Activated CD4-positive, alpha-beta T cell treated with anti-CD3 and anti-CD28 coated beads for 4 hours (primary cell): Measurements from ENCODE around the gene GCDH.
"Not testable (repeated sequence)": the region's sequence is repeated elsewhere in the genome, so short reads cannot be mapped to it uniquely, and the experiment has no call there.

Experiments used
- DNase-seq, 2 donors: peaks; one replicate each; pipeline ENCODE4 v3.0.0-alpha.2; 2020

The GCDH gene

DNA sequence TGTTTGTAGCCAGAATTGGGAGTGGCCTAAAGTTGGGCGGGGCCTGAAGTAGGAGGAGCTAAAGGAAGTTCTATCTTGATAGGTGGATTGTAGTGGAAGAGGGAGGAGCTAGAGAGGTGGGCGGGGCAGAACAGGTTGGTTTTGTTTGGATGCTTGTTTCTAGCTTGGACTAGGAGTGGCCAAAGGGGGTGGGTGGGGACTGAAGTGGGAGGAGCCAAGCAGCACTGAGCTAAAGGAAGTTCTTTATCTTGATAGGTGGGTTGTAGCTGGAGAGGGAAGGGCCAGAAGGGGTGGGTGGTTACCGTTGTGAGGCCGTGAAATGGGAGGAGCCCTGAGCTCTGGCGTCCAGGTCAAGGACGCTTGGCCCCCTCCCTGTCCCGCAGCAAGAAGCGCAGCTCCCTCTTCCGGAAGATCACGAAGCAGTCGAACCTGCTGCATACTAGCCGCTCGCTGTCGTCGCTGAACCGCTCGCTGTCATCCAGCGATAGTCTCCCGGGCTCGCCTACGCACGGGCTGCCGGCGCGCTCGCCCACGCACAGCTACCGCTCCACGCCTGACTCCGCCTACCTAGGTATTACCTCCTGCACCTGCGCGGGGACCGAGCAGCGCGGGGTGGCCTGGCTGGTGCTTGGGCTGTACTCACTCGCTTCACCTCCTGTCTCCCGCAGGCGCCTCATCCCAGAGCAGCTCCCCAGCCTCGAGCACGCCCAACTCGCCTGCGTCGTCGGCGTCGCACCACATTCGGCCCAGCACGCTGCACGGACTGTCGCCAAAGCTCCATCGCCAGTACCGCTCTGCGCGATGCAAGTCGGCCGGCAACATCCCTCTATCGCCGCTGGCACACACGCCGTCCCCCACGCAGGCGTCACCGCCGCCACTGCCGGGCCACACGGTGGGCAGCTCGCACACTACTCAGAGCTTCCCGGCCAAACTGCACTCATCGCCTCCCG, 17.7 kb upstream of the GCDH start:
- DNase-seq = peak in 1 of 2 donors; percentile 69

DNA sequence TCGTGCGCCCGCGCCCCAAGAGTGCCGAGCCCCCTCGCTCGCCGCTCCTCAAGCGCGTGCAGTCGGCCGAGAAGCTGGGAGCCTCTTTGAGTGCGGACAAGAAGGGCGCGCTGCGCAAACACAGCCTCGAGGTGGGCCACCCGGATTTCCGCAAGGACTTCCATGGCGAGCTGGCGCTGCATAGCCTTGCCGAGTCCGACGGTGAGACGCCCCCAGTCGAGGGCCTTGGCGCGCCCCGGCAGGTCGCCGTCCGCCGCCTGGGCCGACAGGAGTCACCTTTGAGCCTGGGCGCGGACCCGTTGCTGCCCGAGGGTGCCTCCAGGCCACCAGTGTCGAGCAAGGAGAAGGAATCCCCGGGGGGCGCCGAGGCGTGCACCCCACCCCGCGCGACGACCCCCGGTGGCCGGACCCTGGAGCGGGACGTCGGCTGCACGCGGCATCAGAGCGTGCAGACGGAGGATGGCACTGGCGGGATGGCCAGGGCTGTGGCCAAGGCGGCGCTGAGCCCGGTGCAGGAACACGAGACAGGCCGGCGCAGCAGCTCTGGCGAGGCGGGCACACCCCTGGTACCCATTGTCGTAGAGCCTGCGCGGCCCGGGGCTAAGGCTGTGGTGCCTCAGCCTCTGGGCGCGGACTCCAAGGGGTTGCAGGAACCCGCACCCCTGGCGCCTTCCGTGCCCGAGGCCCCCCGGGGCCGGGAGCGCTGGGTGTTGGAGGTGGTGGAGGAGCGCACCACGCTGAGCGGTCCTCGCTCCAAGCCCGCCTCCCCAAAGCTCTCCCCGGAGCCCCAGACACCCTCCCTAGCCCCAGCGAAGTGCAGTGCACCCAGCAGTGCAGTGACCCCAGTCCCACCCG, 16.8 kb upstream of the GCDH start:
- DNase-seq = no peak

DNA sequence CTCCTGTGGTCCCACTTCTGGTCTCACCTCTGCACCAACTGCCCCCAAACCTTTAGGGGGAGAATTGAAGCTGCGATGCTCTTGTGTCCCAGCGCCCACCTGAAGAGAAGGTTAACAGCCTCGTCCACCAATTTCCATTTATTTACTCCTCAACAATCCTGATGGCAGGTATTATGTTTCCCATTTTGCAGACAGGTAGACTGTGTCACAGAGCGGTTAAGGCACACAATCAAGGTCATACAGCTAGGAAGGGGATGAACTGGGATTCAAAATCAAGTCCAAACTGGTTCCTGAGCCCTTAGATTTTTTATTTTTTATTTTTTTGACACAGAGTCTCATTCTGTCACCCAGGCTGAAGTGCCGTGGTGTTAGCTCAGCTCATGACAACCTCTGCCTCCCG, 15.9 kb upstream of the GCDH start:
- DNase-seq = no peak

DNA sequence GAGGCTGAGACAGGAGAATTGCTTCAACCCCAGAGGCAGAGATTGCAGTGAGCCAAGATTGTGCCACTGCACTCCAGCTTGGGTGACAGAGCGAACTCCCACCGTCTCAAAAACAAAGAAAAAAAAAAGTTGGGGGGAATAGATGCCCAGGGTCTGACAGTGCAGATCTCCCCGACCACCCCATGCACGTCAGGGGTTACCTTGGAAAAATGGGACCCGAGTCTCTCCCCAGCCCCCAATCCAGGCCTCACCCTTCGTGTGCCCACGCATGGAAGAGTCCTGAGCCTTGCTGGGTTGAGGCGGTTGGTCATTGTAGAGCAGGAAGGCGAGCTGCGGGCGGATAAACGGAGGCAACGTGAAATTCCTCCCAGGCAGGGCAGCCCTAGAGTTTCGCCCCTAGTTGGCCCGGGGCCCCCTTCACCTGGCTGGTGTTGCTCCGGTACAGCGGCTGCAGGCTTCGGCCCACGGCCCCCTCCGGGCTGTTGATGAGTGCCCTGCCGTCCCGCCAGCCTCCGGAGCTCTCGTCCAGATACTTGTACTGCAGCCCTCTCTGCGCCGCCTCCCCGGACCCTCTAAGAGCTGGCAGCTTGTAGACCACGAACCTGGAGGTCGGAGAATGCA, 10.3 kb upstream of the GCDH start:
- no peak for DNase-seq

DNA sequence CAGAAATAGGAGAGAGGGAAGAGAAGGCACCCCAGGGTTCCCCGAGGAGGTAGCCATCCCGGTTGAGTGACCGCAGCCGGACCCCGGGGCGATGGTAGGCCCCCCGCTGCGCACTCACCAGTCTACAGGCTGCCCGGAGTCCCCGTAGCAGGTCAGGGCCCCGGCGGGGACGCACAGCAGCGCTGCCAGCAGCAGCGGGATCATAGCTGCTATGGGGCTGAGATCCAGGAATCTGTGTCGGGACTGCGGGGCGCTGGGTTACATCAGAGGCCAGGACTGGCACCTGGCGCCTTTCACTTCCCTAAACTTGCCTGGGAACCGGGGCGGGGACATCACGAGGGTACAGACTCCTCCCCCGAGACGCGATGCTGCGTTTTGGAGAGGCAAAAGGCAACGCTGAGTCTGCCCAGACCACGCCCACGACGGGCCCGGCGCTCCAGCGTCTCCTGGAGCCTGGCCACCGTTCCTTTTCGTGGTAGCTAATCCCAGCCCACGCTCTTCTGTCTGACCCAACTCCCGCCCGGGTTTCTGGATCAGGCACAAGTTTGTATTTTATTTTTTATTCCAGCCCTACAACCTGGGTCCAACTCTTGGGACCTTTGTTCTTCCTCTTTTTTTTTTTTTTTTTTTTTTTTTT, 9.7 kb upstream of the GCDH start, which contains the start of gene DNASE2:
Gene DNASE2 (minus strand): TSS at position 278 of the 637 bp plus-strand sequence. CDS start 74 bp downstream, at position 204.
- peak; percentile 87 to 89 for DNase-seq

DNA sequence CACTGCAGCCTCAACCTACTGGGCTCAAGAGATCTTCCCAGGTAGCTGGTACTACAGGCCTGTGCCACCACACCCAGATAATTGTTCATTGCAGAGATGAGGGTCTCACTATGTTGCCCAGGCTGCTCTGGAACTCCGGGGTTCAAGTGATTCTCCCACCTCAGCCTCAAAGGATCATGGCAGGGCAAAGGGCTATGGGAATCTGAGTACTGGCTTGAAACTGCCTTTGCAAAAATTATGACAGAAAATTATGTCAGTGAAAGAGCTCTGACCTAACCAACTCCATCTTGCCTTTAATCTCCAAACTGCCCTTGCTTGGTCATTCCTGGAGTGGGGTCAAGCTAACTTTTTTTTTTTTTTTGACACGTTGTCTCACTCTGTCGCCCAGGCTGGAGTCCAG, 8.4 kb upstream of the GCDH start:
- no peak for DNase-seq

DNA sequence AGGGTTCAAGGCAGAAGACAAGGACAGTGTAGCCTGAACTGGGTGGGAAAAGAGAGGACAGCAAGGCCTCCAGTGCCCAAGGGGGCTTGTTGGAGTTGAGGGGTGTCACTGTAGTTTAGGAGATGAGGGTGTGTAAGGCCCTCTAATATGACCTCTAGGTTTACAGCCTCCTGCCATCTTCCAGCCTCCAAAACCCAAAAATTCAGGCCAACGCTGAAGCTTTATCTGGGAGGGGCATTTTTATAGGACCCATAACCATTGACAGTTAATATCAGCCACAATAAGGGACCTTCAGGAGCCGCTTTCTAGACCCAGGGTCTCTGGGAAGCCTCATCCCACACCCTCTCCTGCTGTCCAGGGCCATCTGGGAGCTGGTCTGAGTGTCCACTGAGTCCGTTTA, 6.8 kb upstream of the GCDH start:
- no peak for DNase-seq

DNA sequence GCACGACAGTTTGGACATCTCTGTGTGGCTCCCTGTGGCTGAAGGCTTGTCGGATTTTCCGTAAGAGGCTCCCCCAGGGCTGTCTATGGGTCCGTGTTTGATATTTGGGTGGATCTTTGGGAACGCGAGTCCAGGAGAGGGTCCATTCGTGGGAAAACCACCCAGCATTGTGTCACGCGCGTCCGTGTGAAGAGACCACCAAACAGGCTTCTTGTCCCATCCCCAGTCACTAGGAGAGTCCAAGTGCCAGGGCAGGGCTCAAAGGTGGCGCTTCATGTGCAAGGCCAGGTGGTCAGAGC, 6.4 kb upstream of the GCDH start:
- DNase-seq = no peak

DNA sequence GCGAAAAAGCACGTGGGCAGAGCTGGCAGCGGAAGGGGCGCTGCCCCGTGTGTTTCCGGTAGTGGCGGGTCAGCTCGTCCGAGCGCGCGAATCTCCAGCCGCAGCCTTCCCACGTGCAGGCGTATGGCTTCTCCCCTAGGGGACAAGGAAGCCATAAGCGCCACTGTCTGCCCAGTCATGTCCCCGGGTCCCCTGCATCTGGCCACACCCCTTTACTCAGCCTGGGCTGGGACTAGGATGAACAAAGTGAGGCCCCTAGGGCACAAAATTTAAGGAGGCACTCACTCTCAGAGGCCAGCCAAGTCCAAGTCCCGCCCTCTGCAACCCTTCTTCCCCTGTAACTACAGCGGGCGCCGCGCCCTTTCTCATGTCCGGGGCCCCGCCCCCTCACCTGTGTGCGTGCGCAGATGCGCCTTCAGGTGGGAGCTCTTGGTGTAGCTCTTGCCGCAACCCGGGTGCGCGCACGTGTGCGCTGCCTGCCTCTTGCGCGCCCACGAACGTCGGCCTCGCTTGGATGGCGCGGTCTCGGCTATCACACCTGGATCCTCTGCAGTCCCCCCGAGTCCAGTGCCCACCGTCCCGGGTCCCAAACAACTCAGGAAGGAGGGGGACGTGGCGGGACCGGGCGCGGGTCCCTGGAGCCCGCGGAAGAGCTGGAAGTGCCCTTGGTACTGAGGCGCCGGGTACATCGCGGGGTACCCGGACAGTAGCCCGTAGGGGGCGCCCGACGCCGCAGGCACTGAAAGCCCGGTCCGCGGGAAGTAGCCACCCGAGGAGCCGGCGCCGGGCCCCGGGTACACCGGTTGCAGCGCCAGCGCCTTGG, 5.8 kb upstream of the GCDH start:
- DNase-seq = peak; percentile 86 to 89

DNA sequence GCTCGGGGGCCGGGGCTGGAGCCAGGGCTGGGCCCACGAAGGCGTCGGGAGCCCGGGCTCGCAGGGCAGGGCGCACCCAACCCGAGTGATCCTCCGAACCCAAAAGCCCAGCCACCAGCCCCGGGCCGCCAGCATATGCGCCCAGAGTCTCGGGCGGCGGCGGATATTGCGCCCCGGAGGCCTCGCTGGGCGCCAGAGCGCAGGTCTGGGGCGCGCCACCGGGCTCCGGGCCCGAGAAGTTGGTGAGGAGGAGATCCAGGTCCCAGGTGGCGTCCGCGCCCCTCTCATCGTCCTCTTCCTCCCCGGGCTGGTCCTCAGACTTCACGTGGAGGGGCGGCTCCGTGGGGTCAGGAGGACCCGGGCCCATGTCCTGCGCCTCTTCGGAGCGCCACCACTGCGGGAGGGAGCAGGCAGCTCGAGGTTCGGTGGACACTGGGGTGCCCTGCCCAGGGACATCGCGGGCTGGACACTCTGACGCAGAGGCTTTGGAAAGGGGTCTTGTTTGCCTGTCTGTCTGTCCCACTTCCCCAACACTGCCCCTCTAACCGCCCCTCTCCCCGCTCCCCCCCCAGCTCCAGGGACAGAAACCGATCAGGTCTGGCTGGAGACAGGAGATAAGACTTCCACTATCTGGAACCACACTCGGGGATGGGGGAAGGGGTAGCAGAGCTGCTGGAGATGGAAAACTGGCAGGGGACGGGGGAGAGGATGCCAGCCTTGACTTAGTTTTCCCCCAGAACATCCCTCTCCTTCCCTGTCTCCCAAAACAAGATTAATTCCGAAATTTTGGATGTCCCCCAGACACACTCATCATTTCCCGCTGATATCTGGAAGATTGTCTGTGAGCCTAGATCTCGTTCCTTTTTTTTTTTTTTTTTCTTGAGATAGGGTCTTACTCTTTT, 5.0 kb upstream of the GCDH start:
- no peak for DNase-seq

DNA sequence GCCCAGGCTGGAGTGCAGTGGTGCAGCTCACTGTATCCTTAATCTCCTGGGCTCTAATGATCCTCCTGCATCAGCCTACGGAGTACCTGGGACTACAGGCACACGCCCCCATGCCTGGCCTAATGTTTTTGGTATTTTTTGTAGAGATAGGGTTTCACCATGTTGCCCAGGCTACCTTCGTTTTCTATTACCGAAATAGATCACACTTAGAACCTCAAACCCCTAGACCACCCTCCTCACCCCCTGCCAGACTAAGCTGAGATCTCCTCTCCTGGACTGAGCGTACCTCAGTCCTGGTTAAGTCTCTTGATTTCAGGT, 4.3 kb upstream of the GCDH start:
- DNase-seq = no peak

DNA sequence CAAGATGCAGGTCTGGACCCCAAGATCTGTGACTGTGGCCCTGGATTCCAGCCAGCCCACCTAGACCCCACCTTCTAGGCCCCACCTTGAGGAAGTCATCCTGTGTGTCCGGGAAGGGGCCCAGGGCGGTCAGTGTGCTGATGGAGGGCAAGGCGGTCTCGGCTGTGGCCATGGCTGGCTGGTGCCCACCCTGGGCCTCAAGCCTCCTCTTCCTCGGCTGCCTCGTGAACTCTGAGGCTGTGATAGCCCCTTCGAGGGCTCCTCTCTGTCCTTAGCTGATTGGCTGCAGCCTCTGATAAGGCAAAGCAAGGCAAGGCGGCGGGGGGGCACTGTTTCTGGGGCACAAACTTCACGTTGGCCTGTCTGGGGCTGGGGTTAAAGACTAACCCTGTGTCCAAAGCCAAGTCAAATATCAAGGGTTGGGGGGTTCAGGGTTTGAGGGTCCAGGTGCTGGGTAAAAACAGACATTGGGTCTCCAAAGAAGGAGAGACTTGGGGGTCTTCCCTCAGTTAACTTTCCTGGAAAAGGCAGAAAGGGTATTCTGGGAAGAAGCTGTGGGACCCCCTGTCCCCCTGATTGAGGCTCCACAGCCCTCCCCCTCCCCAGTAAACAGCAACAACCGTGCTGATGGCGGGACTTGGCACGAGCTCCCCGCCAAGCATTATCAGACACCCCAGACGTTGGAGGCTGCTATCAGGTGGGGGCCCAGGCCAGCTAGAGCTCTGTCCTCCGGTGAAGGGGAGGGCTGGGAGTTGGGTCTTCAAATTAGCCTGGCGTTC, 3.8 kb upstream of the GCDH start, which contains the start of gene KLF1:
Gene KLF1 (minus strand): TSS at position 233 of the 779 bp plus-strand sequence. CDS start 61 bp downstream, at position 172.
- no peak for DNase-seq

DNA sequence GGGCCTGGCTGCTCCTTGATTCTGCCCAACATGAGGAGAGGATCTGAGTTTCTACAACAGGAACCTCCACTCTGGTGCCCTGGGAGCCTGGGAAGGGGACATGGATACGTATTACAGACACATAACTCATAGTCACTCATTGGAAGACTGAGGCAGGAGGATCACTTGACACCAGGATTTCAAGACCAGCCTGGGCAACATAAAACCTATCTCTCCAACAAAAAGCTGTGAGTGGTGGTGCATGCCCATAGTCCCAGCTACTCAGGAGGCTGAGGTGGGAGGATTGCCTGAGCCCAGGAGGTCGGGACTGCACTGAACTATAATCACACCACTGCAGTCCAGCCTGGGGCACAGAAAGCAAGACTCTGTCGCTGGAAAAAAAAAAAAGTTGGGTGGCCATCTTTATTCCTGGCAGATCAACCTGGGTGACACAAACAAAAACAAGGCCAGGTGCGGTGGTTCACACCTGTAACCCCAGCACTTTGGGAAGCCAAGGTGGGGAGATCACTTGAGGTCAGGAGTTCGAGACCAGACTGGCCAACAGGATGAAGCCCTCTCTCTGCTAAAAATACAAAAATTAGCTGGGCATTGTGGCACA, 2.9 kb upstream of the GCDH start:
- no peak for DNase-seq

DNA sequence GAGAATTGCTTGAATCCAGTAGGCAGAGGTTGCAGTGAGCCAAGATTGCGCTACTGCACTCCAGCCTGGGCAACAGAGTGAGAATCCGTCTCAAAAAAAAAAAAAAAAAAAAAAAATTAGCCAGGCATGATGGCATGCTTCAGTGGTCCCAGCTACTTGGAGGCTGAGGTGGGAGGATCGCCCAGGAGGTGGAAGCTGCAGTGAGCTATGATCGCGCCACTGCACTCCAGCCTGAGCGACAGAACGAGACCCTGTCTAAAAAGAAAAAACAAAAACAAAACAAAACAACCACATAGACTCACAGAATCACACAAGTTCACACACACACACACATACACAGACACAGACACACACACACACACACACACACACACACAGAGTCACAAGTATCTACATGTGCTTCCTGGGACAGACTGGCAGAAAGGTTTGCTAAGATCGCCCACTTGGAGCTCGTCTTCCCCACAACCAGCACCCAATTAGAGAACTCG, 617 bp upstream of the GCDH start:
- DNase-seq = not testable (repeated sequence)

DNA sequence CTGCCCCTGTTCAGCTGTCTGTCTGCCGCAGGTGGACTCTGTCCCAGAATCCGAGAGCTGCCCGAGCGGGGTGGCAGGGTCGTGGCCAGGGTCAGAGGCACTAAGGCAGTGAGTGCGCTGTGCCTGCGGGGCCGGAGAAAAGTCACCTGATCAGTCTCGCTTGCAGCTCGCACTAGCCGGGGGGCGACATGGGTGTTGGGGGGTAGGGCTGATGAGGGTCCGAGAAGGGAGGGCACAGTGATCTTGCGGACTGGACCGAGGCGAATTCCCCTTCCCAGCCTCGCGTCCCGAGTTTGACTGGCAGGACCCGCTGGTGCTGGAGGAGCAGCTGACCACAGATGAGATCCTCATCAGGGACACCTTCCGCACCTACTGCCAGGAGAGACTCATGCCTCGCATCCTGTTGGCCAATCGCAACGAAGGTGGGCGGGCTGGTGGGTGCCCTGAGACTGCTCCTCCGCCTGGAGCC, 627 bp downstream of the GCDH start:
- DNase-seq = no peak

DNA sequence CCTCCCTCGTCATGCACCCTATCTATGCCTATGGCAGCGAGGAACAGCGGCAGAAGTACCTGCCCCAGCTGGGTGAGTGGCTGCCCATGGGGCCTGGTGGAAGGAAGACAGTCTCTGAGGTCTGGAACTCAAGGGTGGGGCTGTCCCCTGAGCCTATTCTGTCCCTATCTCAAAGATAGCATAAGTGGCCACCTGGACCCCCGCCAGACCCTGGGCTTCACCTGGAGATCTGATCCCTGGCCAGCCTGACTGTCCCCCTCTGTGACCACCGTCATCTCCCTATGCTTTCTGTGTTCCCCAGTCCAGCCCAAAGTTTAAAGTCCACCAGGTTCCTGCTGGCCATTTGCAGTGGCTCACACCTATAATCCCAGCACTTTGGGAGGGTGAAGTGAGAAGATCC, 2.6 kb downstream of the GCDH start:
- no peak for DNase-seq

DNA sequence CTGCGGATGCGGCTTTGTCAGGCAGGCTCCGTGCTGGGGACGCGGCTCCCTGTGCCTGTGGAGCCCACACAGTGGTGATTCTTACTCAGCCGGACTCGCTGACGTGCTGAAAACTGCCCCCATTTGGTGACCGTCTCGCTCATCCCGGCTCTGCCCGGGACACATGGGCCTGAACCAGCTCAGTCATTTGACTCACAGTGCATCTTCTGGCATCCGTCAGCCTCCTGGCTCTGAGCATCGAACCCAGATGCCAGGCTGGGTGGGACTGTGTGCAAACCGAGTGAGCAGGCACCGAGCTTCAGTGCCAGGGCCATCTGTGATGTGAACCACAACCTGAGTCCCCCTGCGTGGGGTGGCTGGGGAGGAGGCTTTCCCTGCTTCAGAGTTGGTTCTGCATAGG, 5.5 kb downstream of the GCDH start:
- no peak for DNase-seq

DNA sequence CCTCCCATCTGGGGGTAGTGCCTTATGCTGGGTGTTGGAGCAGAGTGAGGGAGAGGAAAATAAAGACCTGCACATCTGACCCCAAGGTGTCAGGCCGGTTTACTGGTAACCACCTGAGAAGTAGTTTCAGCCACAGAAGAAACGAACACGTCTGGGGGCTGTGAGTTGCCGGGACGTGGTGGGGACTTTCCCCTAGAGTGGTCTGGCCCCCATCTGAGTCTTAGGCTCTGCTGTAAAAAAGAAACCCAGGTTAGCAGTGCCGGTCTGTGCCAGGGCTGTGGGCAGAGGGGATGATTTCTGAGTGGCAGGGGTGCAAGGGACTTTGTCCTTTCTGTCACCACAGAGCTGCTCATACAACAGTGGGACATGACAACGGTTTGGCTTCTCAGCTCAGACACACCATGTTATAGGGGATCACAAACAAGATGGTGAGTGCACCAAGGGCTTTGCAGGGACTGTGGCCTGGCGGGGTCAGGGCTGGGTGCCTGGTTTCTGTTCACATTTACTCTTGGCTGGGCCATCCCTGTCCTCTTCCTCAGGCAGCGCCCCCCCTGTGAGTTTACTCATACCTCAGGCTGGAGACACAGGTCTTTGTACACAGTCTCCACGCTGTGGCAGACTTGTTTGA, 9.0 kb downstream of the GCDH start:
- DNase-seq = no peak

DNA sequence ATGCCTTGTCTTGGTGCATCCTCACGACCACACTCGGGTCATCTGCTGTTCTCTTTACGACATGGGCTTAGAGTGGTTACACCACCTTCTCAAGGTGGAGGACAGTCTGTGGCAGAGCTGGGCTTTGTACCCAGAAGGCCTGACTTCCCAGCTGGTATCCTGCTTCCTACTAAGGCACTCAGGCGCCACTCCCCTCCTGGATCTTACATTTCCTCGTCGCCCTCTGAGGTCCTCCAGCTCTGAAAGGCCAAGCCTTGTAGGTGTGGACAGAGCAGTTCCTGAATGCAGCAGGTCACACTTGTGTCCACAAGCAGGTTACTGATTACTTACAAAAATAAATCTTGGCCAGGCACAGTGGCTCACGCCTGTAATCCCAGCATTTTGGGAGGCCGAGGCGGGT, 16.2 kb downstream of the GCDH start:
- no peak for DNase-seq
